Measurements from ENCODE around the gene RERE.

DNA sequence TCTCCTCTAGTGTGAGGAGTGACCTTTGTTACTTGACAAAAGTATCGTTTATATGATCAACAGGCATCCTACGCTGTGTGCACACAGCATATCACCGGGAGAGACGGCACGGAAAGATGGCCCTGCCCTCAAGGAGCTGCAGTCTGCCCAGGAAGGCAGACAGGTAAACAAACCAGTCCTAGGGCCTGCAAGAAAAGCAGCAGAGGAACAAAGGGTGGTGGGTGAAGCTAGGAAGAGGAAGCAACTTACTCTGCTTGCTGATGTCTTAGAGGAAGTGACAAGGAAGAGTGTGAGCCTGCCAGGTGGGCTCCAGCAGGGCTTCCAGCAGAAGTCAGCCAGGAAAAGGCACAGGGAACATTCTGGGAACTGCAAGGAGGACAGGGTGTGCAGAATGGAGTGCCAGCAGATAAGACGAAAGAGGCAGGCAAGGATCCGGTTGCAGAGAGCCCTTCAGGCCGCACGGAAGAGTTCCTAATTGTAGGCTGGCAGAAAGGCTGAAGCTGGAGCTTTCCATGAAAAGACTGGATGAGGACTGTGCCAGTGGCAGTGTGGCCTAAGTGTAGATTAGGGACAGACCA is 392.8 kb downstream of the RERE start:
- TF ChIP-seq, protein P1, sequence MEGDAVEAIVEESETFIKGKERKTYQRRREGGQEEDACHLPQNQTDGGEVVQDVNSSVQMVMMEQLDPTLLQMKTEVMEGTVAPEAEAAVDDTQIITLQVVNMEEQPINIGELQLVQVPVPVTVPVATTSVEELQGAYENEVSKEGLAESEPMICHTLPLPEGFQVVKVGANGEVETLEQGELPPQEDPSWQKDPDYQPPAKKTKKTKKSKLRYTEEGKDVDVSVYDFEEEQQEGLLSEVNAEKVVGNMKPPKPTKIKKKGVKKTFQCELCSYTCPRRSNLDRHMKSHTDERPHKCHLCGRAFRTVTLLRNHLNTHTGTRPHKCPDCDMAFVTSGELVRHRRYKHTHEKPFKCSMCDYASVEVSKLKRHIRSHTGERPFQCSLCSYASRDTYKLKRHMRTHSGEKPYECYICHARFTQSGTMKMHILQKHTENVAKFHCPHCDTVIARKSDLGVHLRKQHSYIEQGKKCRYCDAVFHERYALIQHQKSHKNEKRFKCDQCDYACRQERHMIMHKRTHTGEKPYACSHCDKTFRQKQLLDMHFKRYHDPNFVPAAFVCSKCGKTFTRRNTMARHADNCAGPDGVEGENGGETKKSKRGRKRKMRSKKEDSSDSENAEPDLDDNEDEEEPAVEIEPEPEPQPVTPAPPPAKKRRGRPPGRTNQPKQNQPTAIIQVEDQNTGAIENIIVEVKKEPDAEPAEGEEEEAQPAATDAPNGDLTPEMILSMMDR (conservative IDR thresholded peaks at IDR 0.05; ENCODE audit: low read length): no peak
- TF ChIP-seq EZH2phosphoT487 (IDR thresholded peaks at IDR 0.05; ENCODE audit: borderline replicate concordance, low read depth, low read length): no peak

Measured in OCI-LY7 (cell line).